ENCODE data around the gene NBEA. TPM values are rescaled to one million over a fixed set of nuclear protein-coding genes. Genes with fewer than 3 reads are reported as not detected.

The NBEA gene
- total and polyA plus RNA-seq, 2 experiments from 2014 or later, result 2.6 to 12.3 TPM

- 48% methylated on average over 4 of the region's 4 CpGs for WGBS (ENCODE audit: low lambda C conversion rate, missing lambda C conversion rate)
- Histone ChIP-seq H3K27me3 (no peaks in the 10 kb centered on the region), H2AFZ (no peak overlapping the region), H3K79me2 (no peaks in the 10 kb centered on the region), H3K9me2 (replicated peaks; ENCODE audit: insufficient read depth) (no peaks in the 10 kb centered on the region), H3K4me2 (no peak overlapping the region), H4K20me1 (ENCODE audit: insufficient read depth, poor library complexity, severe bottlenecking) (no peaks in the 10 kb centered on the region), H3K4me3 (no peak overlapping the region), H3K27ac (peak overlapping the region; percentile 72), H3K4me1 (ENCODE audit: insufficient read depth) (peaks cover 32% of the 10 kb centered on the region), H3K36me3 (replicated peaks; ENCODE audit: insufficient read depth, low read depth) (no peaks in the 10 kb centered on the region), H3K9me3 (ENCODE audit: low read depth) (no peaks in the 10 kb centered on the region)
- TF ChIP-seq EZH2 (IDR thresholded peaks at IDR 0.05; ENCODE audit: borderline replicate concordance) (no peak), EZH2phosphoT487 (IDR thresholded peaks at IDR 0.05; ENCODE audit: low read depth, severe bottlenecking, unreplicated experiment) (no peak), CTCF (IDR thresholded peaks at IDR 0.05; ENCODE audit: poor library complexity) (no peak)
- DNase-seq (ENCODE audit: low spot score), result peak; percentile 47
These were observed 774.1 kb downstream of the NBEA start for GRCh38 chr13:35716186-35716585.

GRCh38 chr13:35716729-35717128 lies 774.7 kb downstream of the NBEA start:
- no peaks in the 10 kb centered on the region for H3K36me3 ChIP-seq (replicated peaks; ENCODE audit: insufficient read depth, low read depth)
- H3K4me2 ChIP-seq, result no peak overlapping the region
- no peaks in the 10 kb centered on the region for H4K20me1 ChIP-seq (ENCODE audit: insufficient read depth, poor library complexity, severe bottlenecking)
- H2AFZ ChIP-seq, result no peak overlapping the region
- peaks cover 32% of the 10 kb centered on the region for H3K4me1 ChIP-seq (ENCODE audit: insufficient read depth)
- WGBS (ENCODE audit: low lambda C conversion rate, missing lambda C conversion rate), result 89% methylated on average over 15 of the region's 15 CpGs
- H3K9me3 ChIP-seq (ENCODE audit: low read depth), result no peaks in the 10 kb centered on the region
- DNase-seq (ENCODE audit: low spot score), result no peak
- TF ChIP-seq EZH2 (IDR thresholded peaks at IDR 0.05; ENCODE audit: borderline replicate concordance) (no peak), EZH2phosphoT487 (IDR thresholded peaks at IDR 0.05; ENCODE audit: low read depth, severe bottlenecking, unreplicated experiment) (no peak), CTCF (IDR thresholded peaks at IDR 0.05; ENCODE audit: poor library complexity) (no peak)
- no peaks in the 10 kb centered on the region for H3K9me2 ChIP-seq (replicated peaks; ENCODE audit: insufficient read depth)
- H3K4me3 ChIP-seq, result no peak overlapping the region
- H3K27me3 ChIP-seq, result no peaks in the 10 kb centered on the region
- H3K79me2 ChIP-seq, result no peaks in the 10 kb centered on the region
- H3K27ac ChIP-seq, result peak overlapping the region; percentile 64

- H3K9me2 ChIP-seq (replicated peaks; ENCODE audit: insufficient read depth), result no peaks in the 10 kb centered on the region
- no peak for TF ChIP-seq EZH2 (IDR thresholded peaks at IDR 0.05; ENCODE audit: borderline replicate concordance)
- no peak for TF ChIP-seq CTCF (IDR thresholded peaks at IDR 0.05; ENCODE audit: poor library complexity)
- TF ChIP-seq EZH2phosphoT487 (IDR thresholded peaks at IDR 0.05; ENCODE audit: low read depth, severe bottlenecking, unreplicated experiment), result no peak
These were observed 776.0 kb downstream of the NBEA start for GRCh38 chr13:35718084-35718483.

GRCh38 chr13:35720290-35720689 lies 778.2 kb downstream of the NBEA start:
- WGBS (ENCODE audit: low lambda C conversion rate, missing lambda C conversion rate), result 76% methylated on average over 5 of the region's 5 CpGs
- Histone ChIP-seq H3K4me3 (no peak overlapping the region), H3K9me2 (replicated peaks; ENCODE audit: insufficient read depth) (no peaks in the 10 kb centered on the region), H4K20me1 (ENCODE audit: insufficient read depth, poor library complexity, severe bottlenecking) (no peaks in the 10 kb centered on the region), H3K36me3 (replicated peaks; ENCODE audit: insufficient read depth, low read depth) (no peaks in the 10 kb centered on the region), H3K79me2 (no peaks in the 10 kb centered on the region), H3K4me1 (ENCODE audit: insufficient read depth) (peaks cover 24% of the 10 kb centered on the region), H3K9me3 (ENCODE audit: low read depth) (no peaks in the 10 kb centered on the region), H2AFZ (no peak overlapping the region), H3K27ac (no peak overlapping the region), H3K4me2 (peak overlapping the region; percentile 75), H3K27me3 (no peaks in the 10 kb centered on the region)
- TF ChIP-seq EZH2 (IDR thresholded peaks at IDR 0.05; ENCODE audit: borderline replicate concordance), result no peak
- TF ChIP-seq CTCF (IDR thresholded peaks at IDR 0.05; ENCODE audit: poor library complexity), result no peak
- no peak for TF ChIP-seq EZH2phosphoT487 (IDR thresholded peaks at IDR 0.05; ENCODE audit: low read depth, severe bottlenecking, unreplicated experiment)
- DNase-seq (ENCODE audit: low spot score), result no peak

More at GRCh38 chr13:35718084-35718483, 776.0 kb downstream of the NBEA start:
- H3K4me3 ChIP-seq, result no peak overlapping the region
- H3K9me3 ChIP-seq (ENCODE audit: low read depth), result no peaks in the 10 kb centered on the region
- WGBS (ENCODE audit: low lambda C conversion rate, missing lambda C conversion rate), result 82% methylated on average over 5 of the region's 5 CpGs
- H3K36me3 ChIP-seq (replicated peaks; ENCODE audit: insufficient read depth, low read depth), result no peaks in the 10 kb centered on the region
- H3K27me3 ChIP-seq, result no peaks in the 10 kb centered on the region
- no peak overlapping the region for H3K4me2 ChIP-seq
- H3K79me2 ChIP-seq, result no peaks in the 10 kb centered on the region
- no peak overlapping the region for H2AFZ ChIP-seq
- H4K20me1 ChIP-seq (ENCODE audit: insufficient read depth, poor library complexity, severe bottlenecking), result no peaks in the 10 kb centered on the region
- no peak for DNase-seq (ENCODE audit: low spot score)
- no peak overlapping the region for H3K27ac ChIP-seq
- peaks cover 32% of the 10 kb centered on the region for H3K4me1 ChIP-seq (ENCODE audit: insufficient read depth)

All from hepatocyte (in vitro differentiated cells).